Measurements from ENCODE around the gene CLRN3.

GRCh38 chr10:127905848-127906261 lies 13.1 kb upstream of the CLRN3 start:
- TF ChIP-seq POLR2AphosphoS5 (IDR thresholded peaks at IDR 0.05; ENCODE audit: low read depth, low read length) (no peak), SIN3A (IDR thresholded peaks at IDR 0.05; ENCODE audit: borderline replicate concordance, insufficient read depth, low read length) (no peak), REST (IDR thresholded peaks at IDR 0.05; ENCODE audit: insufficient read depth in 1 of 2, low read depth in 2 of 2, low read length in 2 of 2) (no peak), TAF1 (IDR thresholded peaks at IDR 0.05; ENCODE audit: borderline replicate concordance, insufficient read depth, low read length) (no peak), FOXP2 (optimal IDR thresholded peaks at IDR 0.05; ENCODE audit: borderline replicate concordance, extremely low read depth, extremely low read length, insufficient read depth) (no peak)

Measured in PFSK-1 (cell line).